HG02588 (cell line): ENCODE measurements around the gene TRPM5.

Source experiments
- ATAC-seq: cut with Tn5 transposase; IDR thresholded peaks from one replicate; pipeline ENCODE4 v1.9.1; 2021; ENCODE audit warnings: mild to moderate bottlenecking, moderate library complexity; ENCODE audit not compliant: unreplicated experiment

TRPM5 gene

DNA sequence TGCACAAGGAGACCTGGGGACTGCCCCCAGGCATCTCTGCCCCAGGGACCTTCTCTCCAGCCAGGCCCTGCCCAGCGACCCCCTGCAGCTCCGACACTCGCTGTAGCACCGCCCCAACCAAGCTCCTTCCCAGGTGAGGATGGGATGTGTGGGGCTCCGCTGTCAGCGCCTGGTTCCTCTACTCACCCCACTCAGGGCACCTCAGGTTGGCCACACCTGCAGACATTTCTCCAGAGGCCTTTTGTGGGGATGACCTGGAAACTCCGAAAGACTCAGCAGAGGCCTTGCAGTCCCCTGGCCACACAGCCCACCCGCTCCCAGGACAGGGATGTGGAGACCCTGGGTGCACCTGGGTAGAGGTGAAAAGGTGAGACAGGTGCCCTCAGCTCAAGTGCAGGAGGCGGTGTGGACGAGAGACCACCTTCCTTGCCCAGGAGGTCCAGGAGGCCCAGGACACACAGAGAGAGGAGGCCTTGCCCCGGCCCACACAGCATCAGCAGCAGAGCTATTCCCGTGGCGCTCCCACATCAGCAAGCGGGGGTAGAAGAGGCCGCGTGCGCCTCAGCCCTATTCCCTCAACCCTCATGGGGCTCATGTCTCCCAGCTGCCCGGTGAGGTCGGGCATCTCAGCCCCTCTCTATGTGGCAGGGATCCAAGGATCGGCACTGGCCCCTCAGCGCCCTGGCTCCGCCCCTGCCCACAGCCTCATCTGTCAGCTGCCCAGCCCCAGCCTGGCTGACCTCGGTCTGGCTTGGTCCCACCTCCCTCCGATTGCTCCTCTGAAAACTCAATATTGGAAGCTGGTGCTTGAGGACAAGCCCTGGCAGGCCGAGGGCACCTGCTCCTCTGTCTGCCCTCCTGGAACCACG lies 20.9 kb downstream of the TRPM5 start:
- no peak for ATAC-seq

DNA sequence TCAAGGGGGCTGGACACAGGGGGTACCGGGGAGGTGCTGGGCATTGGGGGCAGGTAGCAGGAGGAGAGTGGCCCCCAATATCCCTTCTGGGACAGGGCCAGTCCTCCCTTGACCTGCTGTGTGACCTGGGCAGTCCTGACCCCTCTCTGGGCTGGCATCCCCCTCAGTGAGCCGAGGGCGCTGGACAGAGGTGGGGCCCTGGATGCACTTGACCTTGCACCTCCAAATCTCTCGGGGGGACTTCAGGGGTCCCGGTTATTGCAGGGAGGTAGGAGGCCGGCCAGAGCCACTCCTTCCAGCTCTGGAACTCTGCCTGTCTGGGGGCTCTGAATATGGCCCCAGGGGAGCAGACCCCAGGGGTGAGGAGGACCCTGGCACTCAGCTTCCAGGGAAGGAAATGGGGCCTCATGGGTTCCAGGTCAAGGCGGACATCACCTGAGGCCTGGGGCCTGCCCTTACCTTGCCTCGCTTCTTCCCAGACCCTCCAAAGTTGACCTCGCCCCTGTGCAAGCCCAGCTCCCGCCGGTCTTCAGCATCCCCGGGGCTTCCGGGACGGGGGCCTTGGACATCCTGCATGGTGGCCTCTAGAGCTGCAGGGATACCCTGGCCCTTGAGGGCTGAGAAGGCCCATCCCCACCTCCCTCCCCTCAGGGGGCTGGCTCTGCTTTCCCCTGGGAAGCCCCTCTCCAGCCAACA lies 21.7 kb downstream of the TRPM5 start:
- ATAC-seq = no peak

DNA sequence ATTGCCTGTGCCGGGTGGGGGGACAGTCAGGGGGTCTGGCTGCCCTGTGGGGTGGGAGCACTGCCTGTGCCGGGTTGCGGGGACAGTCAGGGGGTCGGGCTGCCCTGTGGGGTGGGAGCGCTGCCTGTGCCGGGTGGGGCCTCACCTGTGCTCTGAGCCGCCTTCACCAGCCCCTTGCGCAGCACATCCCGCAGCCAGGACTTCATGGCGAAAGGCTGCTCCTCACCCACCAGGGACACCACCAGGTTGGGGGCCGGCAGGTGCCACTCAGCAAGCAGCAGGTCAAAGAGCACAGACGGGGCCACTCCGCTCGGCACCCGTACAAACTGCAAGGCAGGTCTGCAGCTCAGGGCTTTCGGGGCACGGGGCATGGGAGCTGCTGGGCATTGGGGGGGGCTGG lies 22.3 kb downstream of the TRPM5 start:
- ATAC-seq = no peak

DNA sequence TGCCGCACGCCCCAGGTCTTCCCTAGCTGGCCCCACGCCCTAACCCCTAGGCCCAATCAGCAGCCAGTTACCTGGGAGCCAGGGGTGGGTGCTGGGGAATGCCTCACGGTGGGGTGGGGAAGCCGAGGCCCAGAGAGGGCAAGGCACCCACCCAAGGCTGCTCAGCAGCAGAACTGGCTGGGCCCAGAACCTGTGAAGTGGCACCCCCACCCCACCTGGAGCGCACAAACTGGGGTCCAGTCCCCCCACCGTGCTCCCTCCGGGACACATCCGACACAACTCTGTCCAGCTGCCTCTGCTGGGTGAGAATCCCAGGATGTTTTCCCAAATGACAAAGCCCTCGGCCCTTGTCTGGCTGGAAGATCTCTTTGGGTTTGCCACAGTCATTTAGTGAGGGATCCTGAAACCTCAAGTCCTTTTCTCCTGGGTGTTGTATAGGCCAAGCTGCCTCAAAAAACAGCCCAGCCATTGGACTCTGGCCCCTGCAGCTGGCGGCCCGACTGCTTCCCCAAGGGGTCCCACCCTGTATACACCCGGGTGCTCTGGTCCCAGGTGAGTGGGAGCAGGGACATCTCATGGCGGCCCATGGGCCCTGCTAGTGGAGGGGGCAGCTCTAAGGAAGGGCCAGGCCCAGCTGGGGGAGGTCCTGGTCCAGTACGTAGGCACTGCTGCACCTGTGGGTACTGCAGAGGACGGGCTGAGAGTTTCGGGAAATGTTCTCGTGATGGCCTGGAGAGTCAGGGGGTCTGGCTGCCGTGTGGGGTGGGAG lies 22.9 kb downstream of the TRPM5 start:
- no peak for ATAC-seq

DNA sequence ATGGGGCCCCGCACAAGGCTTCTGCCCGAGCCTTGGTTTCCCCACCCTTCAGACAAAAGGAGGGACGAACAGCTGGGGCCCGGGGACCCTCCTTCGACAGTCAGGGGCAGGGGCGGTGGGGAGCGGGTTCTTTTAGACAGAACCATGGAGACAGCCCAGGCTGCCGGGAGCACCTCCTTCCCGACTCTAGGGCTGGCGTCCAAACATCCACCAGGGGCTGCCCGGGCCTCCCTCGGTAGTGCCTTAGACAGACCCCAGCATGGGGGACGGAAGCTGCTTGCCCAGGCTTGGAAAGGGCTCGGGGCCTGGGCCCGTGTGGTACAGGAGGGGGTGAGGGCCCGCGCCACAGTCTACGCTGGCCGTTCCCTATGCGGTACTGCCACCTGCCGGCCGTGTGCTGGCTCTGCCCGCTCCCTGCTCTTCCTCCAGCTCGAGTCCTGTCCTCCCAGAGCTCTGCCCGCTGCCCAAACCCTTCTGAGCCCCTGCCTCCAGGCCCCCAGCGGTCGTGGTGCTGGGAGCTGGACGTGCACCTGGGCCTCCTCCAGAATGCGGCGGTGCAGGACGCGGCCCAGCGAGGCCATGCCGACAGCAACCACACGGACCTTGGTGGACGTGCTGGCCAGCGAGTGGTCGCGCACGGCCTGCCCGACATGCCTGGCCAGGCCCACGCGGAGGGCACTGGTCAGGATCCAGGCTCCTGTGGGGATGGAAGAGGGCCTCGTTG lies 23.6 kb downstream of the TRPM5 start:
- ATAC-seq = no peak

DNA sequence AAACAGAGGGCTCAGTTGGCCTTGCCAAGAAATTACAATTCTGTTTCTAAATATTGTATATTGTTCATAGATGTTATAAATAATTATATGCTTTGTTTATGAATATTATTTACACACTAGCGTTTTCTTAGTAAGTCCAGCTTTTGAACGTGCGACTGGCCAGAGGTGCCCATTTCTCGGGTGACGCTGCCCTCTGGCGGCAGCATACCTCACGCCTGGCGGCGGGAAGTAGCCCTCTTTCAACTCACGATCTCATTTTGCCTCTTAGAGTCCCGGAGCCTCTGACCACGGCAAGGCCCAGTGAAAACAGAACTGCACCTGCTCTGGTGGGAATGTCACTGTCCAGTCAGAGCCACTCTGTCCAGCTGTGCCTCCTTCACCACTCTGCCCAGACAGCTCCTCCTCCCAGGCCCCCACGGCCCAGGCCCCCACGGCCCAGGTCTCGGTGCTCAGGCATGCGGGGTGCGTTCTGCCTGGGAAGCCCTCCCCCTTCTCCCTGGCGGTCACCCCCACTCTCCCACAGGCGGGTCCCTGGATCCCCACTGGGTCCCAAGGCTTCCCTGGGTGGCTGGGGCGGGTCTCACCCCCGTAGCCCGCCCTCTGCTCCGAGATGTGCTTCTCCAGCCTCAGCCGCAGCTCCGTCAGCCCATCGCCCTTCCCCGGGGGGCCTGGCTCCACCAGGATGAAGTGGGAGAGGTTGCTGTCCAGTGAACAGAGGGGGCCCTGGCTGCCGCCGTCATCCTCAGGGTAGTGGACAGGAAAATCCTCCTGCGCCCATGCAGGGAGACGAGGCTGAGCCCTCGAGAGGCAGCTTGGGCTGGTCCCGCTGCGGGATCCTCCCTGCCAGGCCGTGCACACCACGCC lies 24.4 kb downstream of the TRPM5 start:
- no peak for ATAC-seq

DNA sequence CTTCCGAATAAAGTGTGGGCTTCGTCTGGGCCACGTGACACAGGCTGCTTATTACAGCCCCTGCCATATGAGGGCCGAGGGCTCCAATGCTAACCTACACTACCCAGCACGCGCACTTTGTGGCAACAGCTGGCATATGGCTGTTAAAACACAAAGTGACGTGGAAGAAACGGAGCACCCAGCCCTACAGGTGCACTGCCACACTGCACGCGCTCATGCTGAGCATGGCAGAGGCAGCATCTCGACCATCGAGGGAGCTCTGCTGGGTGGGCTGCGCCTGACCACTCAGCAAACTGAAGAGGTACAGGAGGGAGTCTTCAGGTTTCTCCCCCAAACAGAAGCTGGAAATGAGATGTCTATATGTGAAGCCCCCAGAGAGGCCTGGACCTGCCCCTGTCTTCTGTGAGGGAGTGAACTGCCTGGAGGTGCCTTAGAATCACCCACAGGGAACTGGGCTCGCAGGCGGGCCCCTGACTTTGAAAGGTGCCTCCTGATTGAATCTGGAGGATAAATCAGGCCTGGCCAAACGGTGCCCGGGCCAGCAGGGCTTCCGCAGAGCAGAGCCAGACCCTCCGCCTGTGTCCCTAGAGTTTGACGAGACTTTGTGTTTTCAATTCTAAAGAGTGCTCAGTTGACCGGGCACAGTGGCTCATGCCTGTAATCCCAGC lies 25.5 kb downstream of the TRPM5 start:
- ATAC-seq = no peak

DNA sequence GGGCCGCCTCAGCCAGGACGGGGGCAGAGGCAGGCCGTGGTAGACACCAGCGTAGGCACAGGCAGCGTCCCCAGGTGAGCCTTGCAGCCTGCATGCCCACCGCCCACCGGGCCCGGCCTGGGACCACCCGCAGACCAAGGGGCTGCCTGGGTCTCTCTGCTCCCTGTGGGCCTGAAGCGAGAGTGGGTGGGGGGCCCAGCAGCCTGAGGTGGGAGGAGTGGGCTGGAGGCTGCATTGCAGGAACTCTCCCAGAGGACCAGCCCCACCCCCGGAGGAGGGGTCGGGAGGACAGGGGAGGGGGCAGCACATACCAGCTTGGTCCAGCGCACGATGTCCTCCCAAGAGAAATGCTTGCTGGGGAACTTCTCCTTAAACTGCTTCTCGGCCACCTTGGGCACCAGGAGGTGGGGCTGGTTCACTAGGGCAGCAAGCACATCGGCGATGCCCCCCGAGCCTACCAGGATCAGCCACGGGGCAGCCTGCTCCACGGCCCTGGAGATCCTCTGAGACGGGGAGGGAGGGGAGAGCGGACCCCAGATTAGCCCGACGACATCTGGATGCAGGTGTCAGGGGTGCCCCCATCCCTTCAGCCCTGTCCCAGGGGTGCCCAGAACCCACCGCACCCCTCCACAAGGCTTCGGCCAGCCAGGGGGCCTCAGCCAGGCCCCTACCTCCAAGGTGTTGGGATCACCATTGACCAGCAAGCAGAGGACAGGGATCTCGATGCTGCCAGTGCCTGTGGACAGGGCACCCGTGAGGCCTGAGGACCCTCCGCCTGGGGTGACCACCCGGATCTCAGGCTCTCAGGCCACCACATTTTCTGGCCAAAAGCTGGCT lies 26.2 kb downstream of the TRPM5 start:
- no peak for ATAC-seq

DNA sequence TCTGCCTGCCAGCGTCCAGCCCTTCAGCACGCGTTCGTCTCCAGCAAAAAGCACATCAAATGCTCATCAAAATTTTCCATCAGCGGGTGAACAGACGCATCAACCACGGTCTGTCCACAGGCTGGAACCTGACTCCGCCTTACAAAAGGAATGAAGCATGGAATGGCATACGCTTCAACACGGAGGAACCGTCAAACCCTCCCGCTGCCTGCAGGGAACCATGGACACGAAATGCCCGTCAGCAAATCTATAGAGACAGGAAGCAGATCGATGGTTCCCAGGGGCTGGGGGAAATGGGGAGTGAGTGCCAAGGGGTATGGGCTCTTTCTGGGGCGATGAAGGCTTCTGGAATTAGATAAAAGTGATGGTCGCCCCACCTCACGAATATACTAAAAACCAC lies 27.5 kb downstream of the TRPM5 start:
- ATAC-seq = no peak

DNA sequence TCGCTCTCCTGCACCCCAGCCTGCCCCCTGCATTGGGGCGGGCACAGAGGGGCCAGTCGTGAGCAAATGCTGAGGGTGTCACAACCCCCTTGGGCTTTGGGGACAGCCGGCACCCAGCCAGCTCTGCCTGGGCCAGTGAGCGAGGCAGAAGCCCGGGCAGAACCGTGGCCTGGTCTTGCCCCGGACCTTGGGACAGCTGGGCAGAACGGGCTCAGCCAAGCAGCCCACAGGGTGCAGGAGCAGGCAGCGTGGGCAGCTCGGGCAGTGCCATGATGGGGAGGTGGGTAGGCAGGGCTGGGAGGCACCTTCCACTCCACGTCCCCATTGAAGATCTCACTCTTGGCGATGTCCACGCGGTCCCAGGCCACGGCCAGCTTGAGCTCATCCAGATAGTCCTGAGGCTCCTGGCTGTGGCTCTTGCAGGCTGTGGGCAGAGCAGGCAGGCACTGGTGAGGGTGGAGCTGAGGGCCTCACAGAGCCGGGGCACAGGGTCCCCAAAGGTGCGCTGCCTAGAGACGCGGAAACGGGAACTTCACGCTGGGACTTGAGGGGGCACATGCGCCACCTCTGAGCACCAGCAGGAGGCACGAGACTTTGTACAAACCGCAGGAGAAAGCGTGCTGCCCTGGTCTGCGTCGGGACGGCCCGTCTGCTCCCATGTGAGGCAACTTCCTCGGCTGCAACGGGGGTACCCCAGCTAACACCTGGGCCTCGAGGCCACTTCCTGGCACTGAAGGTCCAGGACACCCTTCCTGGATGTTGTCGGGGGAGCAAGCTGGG lies 28.5 kb downstream of the TRPM5 start:
- ATAC-seq = no peak

DNA sequence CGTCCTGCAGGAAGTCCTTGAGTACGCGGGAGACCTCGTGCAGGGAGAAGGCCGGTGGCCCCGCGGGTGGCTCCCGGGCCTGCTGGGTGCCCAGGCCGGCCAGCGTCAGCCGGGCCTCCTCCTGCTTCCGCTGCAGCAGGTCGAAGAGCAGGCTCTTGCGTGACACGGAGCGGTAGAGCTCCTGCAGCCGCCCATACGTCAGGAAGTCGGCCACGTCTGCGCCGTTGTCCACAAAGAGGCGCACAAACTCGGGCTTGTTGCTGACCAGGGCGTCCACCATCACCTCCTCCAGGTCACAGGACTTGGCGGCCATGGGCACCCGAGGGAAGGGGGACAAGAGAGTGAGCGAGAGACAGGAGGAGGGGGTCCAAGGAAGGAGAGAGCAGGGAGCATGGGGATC lies 29.1 kb downstream of the TRPM5 start:
- no peak for ATAC-seq

DNA sequence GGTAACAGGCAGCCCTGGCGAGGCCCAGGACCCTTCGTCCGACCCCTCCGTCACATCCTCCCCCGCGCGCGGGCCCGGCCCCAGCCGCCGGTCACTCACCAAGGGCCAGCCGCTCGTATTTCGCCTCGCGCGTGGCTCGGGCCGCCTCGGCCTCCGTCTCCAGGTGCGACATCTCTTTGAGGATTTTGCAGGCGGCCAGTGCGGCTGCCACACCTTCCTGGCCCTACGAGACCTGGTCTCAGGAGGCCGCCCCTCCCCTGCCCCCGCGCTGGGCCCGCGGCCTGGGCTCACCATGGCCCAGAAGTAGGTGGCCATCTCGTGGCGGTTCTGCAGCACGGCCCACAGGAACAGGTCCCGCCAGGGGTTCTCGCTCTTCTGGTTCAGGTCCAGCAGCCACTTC lies 29.7 kb downstream of the TRPM5 start:
- no peak for ATAC-seq

DNA sequence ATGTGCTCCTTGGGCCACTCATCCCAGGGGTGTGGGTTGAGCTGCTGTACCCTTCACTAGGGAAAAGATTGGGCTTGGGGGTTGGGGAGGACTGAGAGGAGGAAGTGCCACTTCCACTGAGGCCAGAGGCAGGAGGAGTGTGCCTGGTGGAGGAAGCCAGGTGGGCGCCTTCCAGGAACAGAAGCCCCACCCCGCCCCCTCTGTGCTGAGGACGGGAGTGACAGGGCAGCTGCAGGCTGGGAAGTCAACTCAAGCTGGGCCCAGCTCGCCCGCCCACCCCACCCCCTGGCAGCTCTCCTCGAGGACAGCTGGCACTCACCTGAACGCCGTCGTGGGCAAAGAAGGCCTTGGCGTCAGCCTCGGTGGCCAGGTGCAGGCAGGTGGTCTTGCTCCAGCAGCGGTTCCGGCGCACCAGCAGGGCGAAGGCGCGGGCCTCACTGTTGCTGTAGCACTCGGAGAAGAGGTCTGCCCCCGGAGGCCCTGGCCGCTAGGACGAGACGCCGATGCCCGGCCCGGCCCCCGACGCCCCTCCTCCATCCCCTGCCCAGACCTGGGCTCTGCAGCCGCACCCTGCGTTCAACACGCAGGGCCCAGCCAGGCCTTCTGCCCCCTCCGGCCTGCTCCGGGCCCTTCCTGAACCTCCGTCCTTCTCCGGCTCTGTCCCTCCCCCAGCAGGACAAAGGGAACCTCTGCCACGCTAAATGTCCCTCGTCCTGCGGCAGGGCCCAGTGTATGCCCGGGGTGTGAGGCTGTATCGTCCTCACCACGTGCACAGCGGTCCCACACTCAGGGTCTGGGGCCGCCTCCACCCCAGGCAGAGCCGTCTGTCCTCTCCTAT lies 30.4 kb downstream of the TRPM5 start:
- ATAC-seq = no peak

DNA sequence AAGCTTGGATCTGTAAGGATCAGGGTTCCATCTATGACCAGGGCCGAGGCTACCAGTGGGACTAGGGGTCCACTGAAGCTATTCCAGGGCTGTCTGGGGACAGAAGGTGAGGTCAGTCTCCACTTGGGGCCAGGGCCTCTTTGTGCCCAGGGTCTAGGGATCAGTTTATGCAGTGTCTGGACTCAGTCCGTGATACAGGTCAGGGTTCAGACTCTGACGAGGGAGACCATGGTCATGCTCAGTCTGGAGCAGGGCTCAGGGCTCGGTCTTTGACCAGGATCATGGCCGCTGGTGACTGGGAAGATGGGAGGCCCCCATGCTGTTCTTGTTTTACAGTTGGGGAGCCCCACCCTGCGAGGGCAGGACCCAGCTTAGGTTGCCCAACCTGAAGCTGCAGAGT lies 32.0 kb downstream of the TRPM5 start:
- no peak for ATAC-seq

DNA sequence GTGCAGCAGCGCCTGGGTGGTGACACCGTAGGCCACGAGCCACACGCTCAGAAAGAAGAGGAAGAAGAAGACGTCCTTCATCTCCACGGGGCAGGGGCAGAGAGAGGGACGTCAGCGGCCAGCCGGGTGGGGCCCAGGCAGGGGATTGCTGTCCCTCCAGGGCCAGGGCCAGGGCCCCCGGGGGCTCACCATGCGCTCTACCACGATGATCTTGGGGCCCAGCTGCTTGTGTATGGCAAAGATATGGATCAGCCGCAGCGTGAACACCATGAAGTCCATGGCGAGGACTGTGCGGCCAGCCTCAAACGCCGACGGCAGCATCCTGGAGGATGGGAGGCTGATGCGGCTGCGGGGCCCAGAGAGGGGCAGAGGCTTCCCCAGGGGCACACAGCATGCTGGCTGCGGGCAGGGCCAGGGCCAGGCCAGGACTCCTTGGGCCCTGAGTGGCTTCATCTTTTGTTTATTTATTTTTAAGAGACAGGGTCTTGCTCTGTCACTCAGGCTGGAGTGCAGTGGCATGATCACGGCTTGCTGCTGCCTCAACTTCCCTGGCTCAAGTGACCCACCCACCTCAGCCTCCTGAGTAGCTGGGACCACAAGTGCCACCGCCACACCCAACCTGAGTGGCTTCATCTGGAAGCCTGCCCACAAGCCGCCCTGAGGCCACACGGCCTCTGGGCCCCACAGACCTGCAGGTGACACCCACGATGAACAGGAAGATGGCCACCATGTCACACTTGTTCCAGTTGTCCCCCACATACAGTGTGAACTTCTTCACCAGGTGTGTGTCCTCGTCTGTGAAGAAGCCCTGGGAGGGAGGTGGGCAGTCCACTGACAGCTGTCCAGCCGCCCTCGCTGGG lies 32.6 kb downstream of the TRPM5 start:
- ATAC-seq = no peak

DNA sequence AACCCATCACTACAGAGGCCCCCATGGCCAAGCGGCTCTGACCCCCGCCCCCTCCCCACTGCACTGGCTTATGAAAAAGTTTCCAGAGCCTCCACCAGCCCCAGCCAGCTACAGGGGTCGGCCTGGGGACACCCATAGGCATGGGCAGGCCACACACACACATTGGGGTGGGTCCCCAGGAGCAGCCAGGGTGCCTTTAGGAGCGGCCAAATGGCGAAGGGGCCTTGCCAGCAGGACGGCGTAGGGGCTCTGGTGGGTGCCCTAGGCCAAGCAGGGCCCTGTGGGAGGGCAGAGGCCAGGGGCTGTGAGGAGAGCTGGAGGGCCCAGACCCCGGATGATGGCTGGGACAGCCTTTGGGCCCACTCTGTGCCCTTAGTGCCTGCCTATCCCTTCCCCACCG lies 33.7 kb downstream of the TRPM5 start:
- ATAC-seq = no peak
